HCT116 (cell line): ENCODE data around the gene ALX3. TPM values are rescaled to one million over a fixed set of nuclear protein-coding genes. Genes with fewer than 3 reads are reported as not detected.

ENCODE experiments used
- ATAC-seq: fragments of 200-7000 bp; cut with Tn5 transposase; 2 replicates; pipeline ENCODE4 v1.9.1; 2020; ENCODE audit warnings: mild to moderate bottlenecking, moderate library complexity
- BruUV-seq: library from RNA; stranded (reverse); fragments of 400-500 nt; replicated peaks from 2 replicates; lab custom pipeline; 2021; lab: Mats Ljungman, UMichigan
- CTCF ChIA-PET: fragments of 300-600 bp; sonication (Branson Sonifier 250); formaldehyde crosslinking; loops from one replicate; lab custom pipeline; 2021; ENCODE audit warnings: antibody characterized with exemption; lab: Charles Lee
- POLR2A ChIA-PET: fragments of 300-600, 350-600 bp; sonication (Branson Sonifier 250); formaldehyde crosslinking; loops from one replicate; lab custom pipeline; 2021; ENCODE audit warnings: antibody characterized with exemption; lab: Charles Lee
- RAD21 ChIA-PET, 2 experiments: fragments of 300-600 bp; sonication (Branson Sonifier 250); formaldehyde crosslinking; loops; one replicate each; lab custom pipeline; 2023; ENCODE audit warnings: low total read pairs in 2 of 2; ENCODE audit not compliant: uncharacterized antibody in 2 of 2, unreplicated experiment in 2 of 2, low non-redundant PET in 1 of 2; lab: Charles Lee
- DNase-seq: peaks from one replicate; pipeline ENCODE4 v3.0.0-alpha.2; 2010; ENCODE audit warnings: low read depth, low spot score
- H2AFZ ChIP-seq: fragments of 200-600 bp; shearing (Covaris generic), sonication (generic); 2 replicates; pipeline ENCODE4 v1.6.1; 2017; ENCODE audit warnings: low read depth, mixed run types, mixed read lengths, antibody characterized with exemption, low read length; ENCODE audit not compliant: poor library complexity, severe bottlenecking
- H3K27ac ChIP-seq: 2 replicates; pipeline ENCODE4 v1.5.1; 2012; ENCODE audit warnings: low read depth, low read length
- H3K27me3 ChIP-seq: fragments of 200-600 bp; sonication (generic); 2 replicates; pipeline ENCODE4 v1.6.1; 2016; ENCODE audit warnings: mixed run types, low read length, mixed read lengths; ENCODE audit not compliant: insufficient read depth
- H3K36me3 ChIP-seq, 2 experiments: fragments of 200-500 bp in 1 of 2; fragments of 200-600 bp in 1 of 2; sonication (Bioruptor generic) in 1 of 2; sonication (generic) in 1 of 2; 2 replicates each; pipeline versions ENCODE4 v1.5.1 to v1.6.1; 2014 to 2016; ENCODE audit warnings: low read length in 2 of 2, inconsistent platforms in 1 of 2, mixed read lengths in 1 of 2, mixed run types in 1 of 2; ENCODE audit not compliant: insufficient read depth in 2 of 2, control insufficient read depth in 1 of 2
- H3K4me1 ChIP-seq, 2 experiments: fragments of 200-600 bp in 1 of 2; sonication (generic) in 1 of 2; 2 replicates each; pipeline versions ENCODE4 v1.5.1 to v1.6.1; 2012 to 2017; ENCODE audit warnings: low read length in 2 of 2, inconsistent platforms in 1 of 2, mild to moderate bottlenecking in 1 of 2, mixed read lengths in 1 of 2, mixed run types in 1 of 2, moderate library complexity in 1 of 2; ENCODE audit not compliant: insufficient read depth in 2 of 2, control insufficient read depth in 1 of 2
- H3K4me2 ChIP-seq: fragments of 200-600 bp; sonication (generic); 2 replicates; pipeline ENCODE4 v1.6.1; 2017; ENCODE audit warnings: mixed run types, low read length, mixed read lengths
- H3K4me3 ChIP-seq, 2 experiments: fragments of 200-600 bp in 1 of 2; sonication (generic) in 1 of 2; replicated peaks in 1 of 2; 2 replicates each; pipeline ENCODE4 v1.5.1; 2011 to 2016; ENCODE audit warnings: low read length in 2 of 2, control low read depth in 1 of 2, low read depth in 1 of 2, mild to moderate bottlenecking in 1 of 2, mixed read lengths in 1 of 2, mixed run types in 1 of 2
- H3K79me2 ChIP-seq: fragments of 200-600 bp; sonication (generic); 2 replicates; pipeline ENCODE4 v1.6.1; 2017; ENCODE audit warnings: mild to moderate bottlenecking, mixed run types, low read length, moderate library complexity, mixed read lengths; ENCODE audit not compliant: insufficient read depth
- H3K9ac ChIP-seq: fragments of 200-600 bp; sonication (generic); 2 replicates; pipeline ENCODE4 v1.6.1; 2016; ENCODE audit warnings: low read length, mixed read lengths
- H3K9me2 ChIP-seq: fragments of 200-600 bp; sonication (generic), shearing (Covaris generic); 2 replicates; pipeline ENCODE4 v1.6.1; 2017; ENCODE audit warnings: mixed run types, mild to moderate bottlenecking, moderate library complexity; ENCODE audit not compliant: insufficient read depth
- H3K9me3 ChIP-seq, 2 experiments: fragments of 200-500 bp in 1 of 2; fragments of 200-600 bp in 1 of 2; sonication (Bioruptor generic) in 1 of 2; sonication (generic) in 1 of 2; 2 replicates each; pipeline ENCODE4 v1.6.1; 2014 to 2017; ENCODE audit warnings: low read length in 2 of 2, mixed read lengths in 2 of 2, inconsistent platforms in 1 of 2, low read depth in 1 of 2, mild to moderate bottlenecking in 1 of 2, mixed run types in 1 of 2, moderate library complexity in 1 of 2; ENCODE audit not compliant: control insufficient read depth in 1 of 2, insufficient read depth in 1 of 2
- H4K20me1 ChIP-seq: fragments of 200-600 bp; sonication (generic), shearing (Covaris generic); 2 replicates; pipeline ENCODE4 v1.6.1; 2017; ENCODE audit warnings: mixed run types, mild to moderate bottlenecking, moderate library complexity; ENCODE audit not compliant: insufficient read depth
- CBX3 ChIP-seq: IDR thresholded peaks from 2 replicates; pipeline ENCODE4 v1.6.1; 2012; ENCODE audit warnings: low read depth
- CEBPB ChIP-seq: IDR thresholded peaks from 2 replicates; pipeline ENCODE4 v1.6.1; 2012; ENCODE audit warnings: low read depth
- CTCF ChIP-seq, 3 experiments: fragments of 200-600 bp in 1 of 3; sonication (generic) in 1 of 3; IDR thresholded peaks in 2 of 3; conservative IDR thresholded peaks in 1 of 3; 2 replicates each; pipeline ENCODE4 v1.5.1; 2012 to 2017; ENCODE audit warnings: low read depth in 2 of 3, low read length in 2 of 3, antibody characterized with exemption in 1 of 3, borderline replicate concordance in 1 of 3, control low read depth in 1 of 3, mild to moderate bottlenecking in 1 of 3, mixed read lengths in 1 of 3, mixed run types in 1 of 3, moderate library complexity in 1 of 3; ENCODE audit not compliant: insufficient read depth in 1 of 3
- EGR1 ChIP-seq: IDR thresholded peaks from 2 replicates; pipeline ENCODE4 v1.6.1; 2012; ENCODE audit warnings: low read depth
- ELF1 ChIP-seq: IDR thresholded peaks from 2 replicates; pipeline ENCODE4 v1.6.1; 2012; ENCODE audit warnings: low read depth, borderline replicate concordance
- EZH2 ChIP-seq: fragments of 200-600 bp; sonication (generic); IDR thresholded peaks from 2 replicates; pipeline ENCODE4 v1.6.1; 2017; ENCODE audit warnings: antibody characterized with exemption, mixed run types
- EZH2phosphoT487 ChIP-seq: fragments of 200-600 bp; IDR thresholded peaks from 2 replicates; pipeline ENCODE4 v1.6.1; 2018; ENCODE audit warnings: antibody characterized with exemption, borderline replicate concordance
- FOSL1 ChIP-seq: IDR thresholded peaks from 2 replicates; pipeline ENCODE4 v1.6.1; 2012; ENCODE audit warnings: low read depth
- JUND ChIP-seq: IDR thresholded peaks from 2 replicates; pipeline ENCODE4 v1.6.1; 2012
- POLR2AphosphoS5 ChIP-seq: IDR thresholded peaks from 2 replicates; pipeline ENCODE4 v1.6.1; 2011; ENCODE audit warnings: mild to moderate bottlenecking, low read depth, low read length, moderate library complexity
- RAD21 ChIP-seq: IDR thresholded peaks from 2 replicates; pipeline ENCODE4 v1.6.1; 2012; ENCODE audit warnings: low read depth, mild to moderate bottlenecking
- SIN3A ChIP-seq: IDR thresholded peaks from 2 replicates; pipeline ENCODE4 v1.6.1; 2012; ENCODE audit warnings: low read depth
- YY1 ChIP-seq: IDR thresholded peaks from 2 replicates; pipeline ENCODE4 v1.6.1; 2011; ENCODE audit warnings: low read length, low read depth, moderate library complexity, mild to moderate bottlenecking; ENCODE audit not compliant: insufficient replicate concordance; ENCODE audit errors: extremely low read depth
- ZFX ChIP-seq: fragments of 450-650 bp; IDR thresholded peaks from 2 replicates; pipeline ENCODE4 v1.6.1; 2017
- intact Hi-C: fragments of 100-400 bp; cut with micrococcal nuclease; formaldehyde crosslinking; loops from 2 replicates; pipeline ENCODE4 v1.10.0; 2022
- total RNA-seq: library from RNA; stranded (reverse); gene quantifications from one replicate; pipeline ENCODE4 v1.2.1, GENCODE V29; 2021; ENCODE audit not compliant: unreplicated experiment
- TF ChIP-seq, protein P1 (sequence below): IDR thresholded peaks from 2 replicates; pipeline ENCODE4 v1.6.1; 2012
- TF ChIP-seq, protein P2 (sequence below): IDR thresholded peaks from 2 replicates; pipeline ENCODE4 v1.6.1; 2012; ENCODE audit warnings: low read depth

ALX3 gene
- total RNA-seq, 1 experiment from 2014 or later: not detected

DNA sequence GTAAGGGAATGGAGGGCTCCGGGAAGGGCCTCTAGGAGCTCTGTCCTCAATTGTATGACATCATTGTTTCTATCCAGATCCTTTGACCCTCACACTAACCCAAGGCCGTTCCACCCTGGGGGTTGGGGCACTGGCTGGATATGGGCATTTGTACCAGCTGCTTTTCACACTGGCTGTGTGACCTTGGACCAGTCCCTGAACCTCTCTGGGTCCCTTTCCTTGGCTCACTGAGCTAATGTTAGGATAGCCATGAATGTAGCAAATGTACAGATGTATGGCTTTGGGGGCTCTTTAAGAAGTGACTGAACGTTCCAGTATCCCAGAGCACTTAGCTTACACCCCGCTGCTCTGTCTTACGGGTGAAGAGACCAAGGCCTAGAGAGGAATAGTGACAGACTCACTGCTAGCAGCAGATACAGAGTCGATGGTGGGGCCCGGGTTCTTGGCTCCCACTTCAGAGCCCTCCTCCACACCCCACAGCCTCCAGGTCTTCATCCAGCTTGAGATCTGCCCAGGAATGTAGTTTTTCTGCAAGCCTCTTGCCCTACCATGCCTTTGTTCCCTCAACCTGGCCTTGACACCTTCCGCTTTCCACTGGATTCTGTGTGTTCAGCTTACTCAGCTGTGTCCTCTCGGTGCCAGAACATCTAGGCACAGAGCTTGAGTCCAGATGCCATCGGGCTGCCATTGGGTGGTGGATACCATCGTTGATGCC is 27.2 kb upstream of the ALX3 start (continued):
- no peak for TF ChIP-seq POLR2AphosphoS5
- no peak for TF ChIP-seq EZH2
- TF ChIP-seq CBX3: no peak
- no peak for TF ChIP-seq CEBPB
- TF ChIP-seq, all 23 proteins: peak for 0

- no TSS peak for BruUV-seq
- no peak for ATAC-seq
- intact Hi-C loops: no loop called here
- Histone ChIP-seq H3K27me3 (peaks cover 9% of the 10 kb centered on the region; the same call in 1 of the 2 replicates), H3K4me3 (no peak overlapping the region)
- CTCF ChIA-PET: no interaction called here
- no peak for TF ChIP-seq CTCF (IDR thresholded peaks at IDR 0.05 in 2 of 3, conservative IDR thresholded peaks at IDR 0.05 in 1 of 3; ENCODE audit: borderline replicate concordance in 1 of 3, insufficient read depth in 1 of 3, low read depth in 2 of 3, low read length in 2 of 3)
- no peak for TF ChIP-seq JUND
- TF ChIP-seq, protein P1, sequence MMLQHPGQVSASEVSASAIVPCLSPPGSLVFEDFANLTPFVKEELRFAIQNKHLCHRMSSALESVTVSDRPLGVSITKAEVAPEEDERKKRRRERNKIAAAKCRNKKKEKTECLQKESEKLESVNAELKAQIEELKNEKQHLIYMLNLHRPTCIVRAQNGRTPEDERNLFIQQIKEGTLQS: no peak
- no peak for TF ChIP-seq ELF1
- TF ChIP-seq FOSL1: no peak
- no peak for TF ChIP-seq YY1
- TF ChIP-seq, protein P2, sequence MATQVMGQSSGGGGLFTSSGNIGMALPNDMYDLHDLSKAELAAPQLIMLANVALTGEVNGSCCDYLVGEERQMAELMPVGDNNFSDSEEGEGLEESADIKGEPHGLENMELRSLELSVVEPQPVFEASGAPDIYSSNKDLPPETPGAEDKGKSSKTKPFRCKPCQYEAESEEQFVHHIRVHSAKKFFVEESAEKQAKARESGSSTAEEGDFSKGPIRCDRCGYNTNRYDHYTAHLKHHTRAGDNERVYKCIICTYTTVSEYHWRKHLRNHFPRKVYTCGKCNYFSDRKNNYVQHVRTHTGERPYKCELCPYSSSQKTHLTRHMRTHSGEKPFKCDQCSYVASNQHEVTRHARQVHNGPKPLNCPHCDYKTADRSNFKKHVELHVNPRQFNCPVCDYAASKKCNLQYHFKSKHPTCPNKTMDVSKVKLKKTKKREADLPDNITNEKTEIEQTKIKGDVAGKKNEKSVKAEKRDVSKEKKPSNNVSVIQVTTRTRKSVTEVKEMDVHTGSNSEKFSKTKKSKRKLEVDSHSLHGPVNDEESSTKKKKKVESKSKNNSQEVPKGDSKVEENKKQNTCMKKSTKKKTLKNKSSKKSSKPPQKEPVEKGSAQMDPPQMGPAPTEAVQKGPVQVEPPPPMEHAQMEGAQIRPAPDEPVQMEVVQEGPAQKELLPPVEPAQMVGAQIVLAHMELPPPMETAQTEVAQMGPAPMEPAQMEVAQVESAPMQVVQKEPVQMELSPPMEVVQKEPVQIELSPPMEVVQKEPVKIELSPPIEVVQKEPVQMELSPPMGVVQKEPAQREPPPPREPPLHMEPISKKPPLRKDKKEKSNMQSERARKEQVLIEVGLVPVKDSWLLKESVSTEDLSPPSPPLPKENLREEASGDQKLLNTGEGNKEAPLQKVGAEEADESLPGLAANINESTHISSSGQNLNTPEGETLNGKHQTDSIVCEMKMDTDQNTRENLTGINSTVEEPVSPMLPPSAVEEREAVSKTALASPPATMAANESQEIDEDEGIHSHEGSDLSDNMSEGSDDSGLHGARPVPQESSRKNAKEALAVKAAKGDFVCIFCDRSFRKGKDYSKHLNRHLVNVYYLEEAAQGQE: no peak
- no peak for TF ChIP-seq EZH2phosphoT487
- TF ChIP-seq ZFX: no peak
- TF ChIP-seq POLR2AphosphoS5: no peak
- TF ChIP-seq EGR1: no peak
- no peak for TF ChIP-seq SIN3A
- no peak for TF ChIP-seq RAD21
- TF ChIP-seq, all 23 proteins: peak for 0
- Histone ChIP-seq H3K9me2 (no peaks in the 10 kb centered on the region), H3K9me3 (no peaks in the 10 kb centered on the region), H3K9ac (no peak overlapping the region), H2AFZ (no peak overlapping the region), H3K36me3 (no peaks in the 10 kb centered on the region), H4K20me1 (no peaks in the 10 kb centered on the region), H3K27ac (no peak overlapping the region), H3K4me2 (no peak overlapping the region), H3K4me1 (no peaks in the 10 kb centered on the region; a peak in 1 of 4 replicates), H3K79me2 (no peaks in the 10 kb centered on the region)
- ChIA-PET POLR2A (no interaction called here), RAD21 (no interaction called here)
- no peak for DNase-seq
These were observed 24.6 kb upstream of the ALX3 start for GRCh38 chr1:110094931-110095654.
